ENCODE results near the gene MAD1L1. TPM values are rescaled to one million over a fixed set of nuclear protein-coding genes. Genes with fewer than 3 reads are reported as not detected.

Gene MAD1L1
- total and polyA plus RNA-seq, 2 donors (not counting 1 experiment from before 2014, with no cell fraction given), result 9.8 to 29.4 TPM

GRCh38 chr7:1910081-1910685, 322.6 kb downstream of the MAD1L1 start:
- TF ChIP-seq EZH2 (IDR thresholded peaks at IDR 0.05; ENCODE audit: low read length, missing control alignments) (no peak), CTCF (conservative IDR thresholded peaks at IDR 0.05 in 1 of 2, IDR thresholded peaks at IDR 0.05 in 1 of 2; ENCODE audit: low read depth in 1 of 2, low read length in 2 of 2) (no peak)
- no peaks in the 10 kb centered on the region for H3K36me3 ChIP-seq (ENCODE audit: control insufficient read depth, insufficient read depth, low read length)

GRCh38 chr7:1909476-1909875, 323.3 kb downstream of the MAD1L1 start:
- no peaks in the 10 kb centered on the region for H3K79me2 ChIP-seq (ENCODE audit: control insufficient read depth, insufficient read depth, low read length)
- H3K4me3 ChIP-seq (replicated peaks in 1 of 4; ENCODE audit: control extremely low read depth in 1 of 4, insufficient read depth in 1 of 4, low read depth in 3 of 4, low read length in 4 of 4), result no peak overlapping the region
- no peak overlapping the region for H3K27ac ChIP-seq (ENCODE audit: insufficient read depth, low read length)
- H2AFZ ChIP-seq (ENCODE audit: low read length), result no peak overlapping the region
- DNase-seq (ENCODE audit: low read depth in 2 of 2), result no peak
- no peaks in the 10 kb centered on the region for H3K9me3 ChIP-seq (ENCODE audit: control insufficient read depth, insufficient read depth, low read depth, low read length)
- H3K4me1 ChIP-seq (ENCODE audit: control insufficient read depth, extremely low read depth, insufficient read depth, low read length), result peaks cover 14% of the 10 kb centered on the region
- H3K36me3 ChIP-seq (ENCODE audit: control insufficient read depth, insufficient read depth, low read length), result no peaks in the 10 kb centered on the region
- no peak overlapping the region for H3K9ac ChIP-seq (ENCODE audit: insufficient read depth, low read length)
- H3K4me2 ChIP-seq (ENCODE audit: extremely low read depth, insufficient read depth, low read length), result no peak overlapping the region
- no peaks in the 10 kb centered on the region for H4K20me1 ChIP-seq (ENCODE audit: control insufficient read depth, extremely low read depth, insufficient read depth, low read length)
- no peak for TF ChIP-seq CTCF (conservative IDR thresholded peaks at IDR 0.05 in 1 of 2, IDR thresholded peaks at IDR 0.05 in 1 of 2; ENCODE audit: low read depth in 1 of 2, low read length in 2 of 2)
- no peak for TF ChIP-seq EZH2 (IDR thresholded peaks at IDR 0.05; ENCODE audit: low read length, missing control alignments)
- H3K27me3 ChIP-seq (ENCODE audit: control insufficient read depth, insufficient read depth, low read length), result no peaks in the 10 kb centered on the region

More at GRCh38 chr7:1910081-1910685, 322.6 kb downstream of the MAD1L1 start:
- Histone ChIP-seq H3K4me1 (ENCODE audit: control insufficient read depth, extremely low read depth, insufficient read depth, low read length) (peaks cover 14% of the 10 kb centered on the region), H2AFZ (ENCODE audit: low read length) (no peak overlapping the region), H3K4me2 (ENCODE audit: extremely low read depth, insufficient read depth, low read length) (no peak overlapping the region), H3K9ac (ENCODE audit: insufficient read depth, low read length) (no peak overlapping the region), H3K79me2 (ENCODE audit: control insufficient read depth, insufficient read depth, low read length) (no peaks in the 10 kb centered on the region), H3K27ac (ENCODE audit: insufficient read depth, low read length) (no peak overlapping the region), H3K4me3 (replicated peaks in 1 of 4; ENCODE audit: control extremely low read depth in 1 of 4, insufficient read depth in 1 of 4, low read depth in 3 of 4, low read length in 4 of 4) (no peak overlapping the region), H3K27me3 (ENCODE audit: control insufficient read depth, insufficient read depth, low read length) (no peaks in the 10 kb centered on the region), H4K20me1 (ENCODE audit: control insufficient read depth, extremely low read depth, insufficient read depth, low read length) (no peaks in the 10 kb centered on the region), H3K9me3 (ENCODE audit: control insufficient read depth, insufficient read depth, low read depth, low read length) (no peaks in the 10 kb centered on the region)
- no peak for DNase-seq (ENCODE audit: low read depth in 2 of 2)

GRCh38 chr7:1908823-1909420, 323.8 kb downstream of the MAD1L1 start:
- peaks cover 14% of the 10 kb centered on the region for H3K4me1 ChIP-seq (ENCODE audit: control insufficient read depth, extremely low read depth, insufficient read depth, low read length)
- no peak overlapping the region for H3K27ac ChIP-seq (ENCODE audit: insufficient read depth, low read length)
- no peaks in the 10 kb centered on the region for H3K27me3 ChIP-seq (ENCODE audit: control insufficient read depth, insufficient read depth, low read length)

More at GRCh38 chr7:1908823-1909420, 323.8 kb downstream of the MAD1L1 start:
- no peak for TF ChIP-seq EZH2 (IDR thresholded peaks at IDR 0.05; ENCODE audit: low read length, missing control alignments)
- TF ChIP-seq CTCF (conservative IDR thresholded peaks at IDR 0.05 in 1 of 2, IDR thresholded peaks at IDR 0.05 in 1 of 2; ENCODE audit: low read depth in 1 of 2, low read length in 2 of 2), result no peak
- no peak for DNase-seq (ENCODE audit: low read depth in 2 of 2)
- Histone ChIP-seq H2AFZ (ENCODE audit: low read length) (no peak overlapping the region), H4K20me1 (ENCODE audit: control insufficient read depth, extremely low read depth, insufficient read depth, low read length) (no peaks in the 10 kb centered on the region), H3K79me2 (ENCODE audit: control insufficient read depth, insufficient read depth, low read length) (no peaks in the 10 kb centered on the region), H3K9me3 (ENCODE audit: control insufficient read depth, insufficient read depth, low read depth, low read length) (no peaks in the 10 kb centered on the region), H3K4me2 (ENCODE audit: extremely low read depth, insufficient read depth, low read length) (no peak overlapping the region), H3K4me3 (replicated peaks in 1 of 4; ENCODE audit: control extremely low read depth in 1 of 4, insufficient read depth in 1 of 4, low read depth in 3 of 4, low read length in 4 of 4) (no peak overlapping the region), H3K9ac (ENCODE audit: insufficient read depth, low read length) (no peak overlapping the region), H3K36me3 (ENCODE audit: control insufficient read depth, insufficient read depth, low read length) (no peaks in the 10 kb centered on the region)

All from fibroblast of lung (primary cell).